T-helper 1 cell treated with Interleukin-12 subunit alpha and Interleukin-12 subunit beta and Interleukin-4 antibody, amounts not matched to agents 30 μg/mL and 1 μg/mL, for 36 hours (primary cell): ENCODE data around the gene CYP26C1.
A peak's percentile ranks its signal among the peaks of the same experiment; 100 is the strongest.

Source experiments
- H3K27ac Mint-ChIP-seq: one replicate; pipeline ENCODE4 v1.8.0; 2021; ENCODE audit warnings: mild to moderate bottlenecking, mixed read lengths
- H3K27me3 Mint-ChIP-seq: one replicate; pipeline ENCODE4 v1.8.0; 2021; ENCODE audit warnings: low read depth, mixed read lengths
- H3K36me3 Mint-ChIP-seq: one replicate; pipeline ENCODE4 v1.8.0; 2021; ENCODE audit warnings: low read depth, mixed read lengths
- H3K4me1 Mint-ChIP-seq: one replicate; pipeline ENCODE4 v1.8.0; 2021; ENCODE audit warnings: low read depth, mixed read lengths
- H3K4me3 Mint-ChIP-seq: one replicate; pipeline ENCODE4 v1.8.0; 2021; ENCODE audit warnings: mild to moderate bottlenecking, moderate library complexity, mixed read lengths
- H3K9me3 Mint-ChIP-seq: one replicate; pipeline ENCODE4 v1.8.0; 2021; ENCODE audit warnings: mixed read lengths

CYP26C1 gene

DNA sequence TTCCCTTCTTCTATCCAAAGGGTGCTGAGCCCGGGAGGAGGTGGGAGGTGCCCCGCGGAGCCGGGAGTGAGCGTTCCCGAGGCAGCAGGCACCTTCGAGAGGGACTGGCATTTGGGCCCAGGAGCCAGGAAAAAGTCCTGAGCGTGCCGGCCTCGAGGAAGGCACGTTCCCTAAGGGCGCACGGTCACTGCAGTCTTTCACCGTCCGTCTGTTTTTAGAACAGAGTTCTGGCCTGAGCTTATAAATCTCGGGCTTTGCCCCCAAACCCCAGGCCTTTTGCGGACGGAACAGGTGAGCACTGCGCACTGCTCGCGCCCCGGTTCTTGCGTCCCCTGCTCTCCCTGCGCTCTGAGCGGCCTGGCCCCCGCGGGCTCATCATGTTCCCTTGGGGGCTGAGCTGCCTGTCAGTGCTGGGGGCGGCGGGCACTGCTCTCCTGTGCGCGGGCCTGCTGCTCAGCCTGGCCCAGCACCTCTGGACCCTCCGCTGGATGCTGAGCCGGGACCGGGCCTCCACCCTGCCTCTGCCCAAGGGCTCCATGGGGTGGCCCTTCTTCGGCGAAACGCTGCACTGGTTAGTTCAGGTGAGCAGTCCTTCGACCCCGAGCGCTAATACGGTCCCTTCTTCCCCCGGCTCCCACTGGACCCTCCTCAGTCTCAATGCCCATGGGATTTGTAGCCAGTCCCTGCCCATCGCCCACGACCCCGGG lies 442 bp downstream of the CYP26C1 start:
- peaks cover 4% of the 10 kb centered on the region for H3K36me3 Mint-ChIP-seq
- peaks cover 51% of the 10 kb centered on the region for H3K27me3 Mint-ChIP-seq
- no peaks in the 10 kb centered on the region for H3K9me3 Mint-ChIP-seq
- H3K4me1 Mint-ChIP-seq: peaks cover 4% of the 10 kb centered on the region
- no peak overlapping the region for H3K27ac Mint-ChIP-seq
- no peak overlapping the region for H3K4me3 Mint-ChIP-seq

DNA sequence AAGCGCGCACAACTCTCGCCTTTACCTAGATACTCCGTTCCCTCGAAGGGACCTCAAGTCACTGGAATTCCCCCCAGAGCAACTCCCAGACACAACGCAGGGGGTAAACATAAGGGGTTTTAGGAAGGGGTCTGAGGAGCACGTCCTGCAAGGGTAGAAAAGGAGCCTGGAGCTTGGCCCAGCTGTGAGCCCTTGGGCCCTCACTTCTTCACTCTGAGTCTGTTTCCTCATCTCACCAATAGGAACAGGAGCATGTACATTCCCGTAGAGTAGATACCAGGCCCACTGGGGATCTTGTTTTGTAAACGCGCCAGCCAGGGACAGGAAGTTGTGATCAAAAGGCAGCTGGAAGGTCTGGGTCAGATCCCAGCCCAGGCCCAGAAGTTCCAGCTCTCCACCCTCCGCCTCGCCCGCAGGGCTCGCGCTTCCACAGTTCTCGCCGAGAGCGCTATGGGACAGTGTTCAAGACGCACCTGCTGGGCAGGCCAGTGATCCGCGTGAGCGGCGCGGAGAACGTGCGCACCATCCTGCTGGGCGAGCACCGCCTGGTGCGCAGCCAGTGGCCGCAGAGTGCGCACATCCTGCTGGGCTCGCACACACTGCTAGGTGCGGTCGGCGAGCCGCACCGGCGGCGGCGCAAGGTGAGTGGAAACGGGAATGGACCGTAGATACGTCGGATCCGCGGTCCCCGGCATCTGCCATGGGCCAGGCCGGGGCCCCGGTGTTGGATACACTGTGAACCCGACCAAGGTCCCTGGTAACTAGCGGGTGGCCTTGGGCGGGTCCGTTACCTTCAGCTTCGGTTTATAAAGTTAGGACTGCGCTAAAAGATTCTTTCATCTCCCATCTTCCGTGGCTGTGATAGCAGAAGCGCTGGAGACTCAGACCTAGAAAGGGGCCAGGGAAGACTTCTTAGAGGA lies 1.3 kb downstream of the CYP26C1 start:
- no peak overlapping the region for H3K27ac Mint-ChIP-seq
- peaks cover 58% of the 10 kb centered on the region for H3K27me3 Mint-ChIP-seq
- peaks cover 4% of the 10 kb centered on the region for H3K36me3 Mint-ChIP-seq
- peaks cover 4% of the 10 kb centered on the region for H3K4me1 Mint-ChIP-seq
- no peaks in the 10 kb centered on the region for H3K9me3 Mint-ChIP-seq
- peak overlapping the region; percentile 67 for H3K4me3 Mint-ChIP-seq

DNA sequence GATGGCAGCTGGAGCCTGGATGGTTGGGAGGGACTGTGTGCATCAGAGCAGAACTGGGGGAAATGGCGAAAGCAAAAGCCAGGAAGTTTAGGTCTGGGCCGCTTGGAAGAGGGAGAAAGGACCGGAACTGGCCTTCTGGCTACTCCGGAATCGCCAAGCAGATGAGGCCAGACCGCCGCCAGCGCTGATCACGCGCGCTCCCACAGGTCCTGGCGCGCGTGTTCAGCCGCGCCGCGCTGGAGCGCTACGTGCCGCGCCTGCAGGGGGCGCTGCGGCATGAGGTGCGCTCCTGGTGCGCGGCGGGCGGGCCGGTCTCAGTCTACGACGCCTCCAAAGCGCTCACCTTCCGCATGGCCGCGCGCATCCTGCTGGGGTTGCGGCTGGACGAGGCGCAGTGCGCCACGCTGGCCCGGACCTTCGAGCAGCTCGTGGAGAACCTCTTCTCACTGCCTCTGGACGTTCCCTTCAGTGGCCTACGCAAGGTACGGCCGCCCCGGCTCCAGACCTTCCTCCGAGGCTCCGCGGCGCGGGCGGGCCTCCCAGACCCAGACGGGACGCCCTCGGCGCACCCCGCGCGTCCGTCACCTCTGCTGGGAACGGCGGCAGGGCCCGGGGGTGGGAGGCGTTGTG lies 2.0 kb downstream of the CYP26C1 start:
- Mint-ChIP-seq H3K36me3 (peaks cover 4% of the 10 kb centered on the region), H3K9me3 (no peaks in the 10 kb centered on the region), H3K27me3 (peaks cover 62% of the 10 kb centered on the region), H3K4me3 (peak overlapping the region; percentile 67), H3K27ac (no peak overlapping the region), H3K4me1 (peaks cover 4% of the 10 kb centered on the region)

DNA sequence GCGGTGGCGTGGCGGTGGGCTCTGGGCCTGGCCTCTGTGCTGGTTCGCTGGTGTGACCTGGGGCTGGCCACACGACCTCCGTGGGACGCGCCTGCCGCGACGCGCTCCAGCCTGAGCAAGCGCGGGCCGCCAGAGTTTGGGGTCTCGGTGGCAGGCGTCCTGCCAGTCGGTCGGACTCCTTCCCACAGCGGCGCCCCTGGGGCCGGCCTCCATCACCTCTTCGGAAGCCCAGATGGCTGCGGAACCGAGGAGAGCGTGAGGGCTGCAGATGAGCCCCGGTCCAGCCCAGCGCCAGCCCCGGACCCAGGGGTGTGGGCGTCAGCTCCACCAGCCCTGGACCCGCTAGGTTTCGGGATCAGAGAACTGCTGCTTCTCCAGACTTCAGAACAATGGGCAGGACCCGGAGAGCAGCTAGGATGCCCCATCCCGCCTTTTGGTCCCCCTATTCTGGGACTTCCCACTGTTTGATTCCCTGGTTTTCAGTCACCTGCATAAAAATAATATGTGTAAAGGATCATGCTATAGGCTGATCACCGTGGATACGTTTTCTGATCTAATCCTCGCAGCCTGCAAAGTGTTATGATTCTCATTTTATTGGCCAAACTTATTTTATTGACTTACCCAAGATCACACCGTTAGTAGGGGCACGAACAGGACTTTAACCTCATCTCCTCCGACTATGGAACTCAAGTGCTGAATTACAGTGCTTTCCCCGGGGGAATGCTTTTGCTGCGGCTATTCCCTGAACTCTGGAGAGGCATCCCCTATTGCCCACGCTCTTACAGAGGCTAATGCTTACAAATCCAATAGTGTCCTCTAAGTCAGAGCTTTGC lies 2.8 kb downstream of the CYP26C1 start:
- peaks cover 68% of the 10 kb centered on the region for H3K27me3 Mint-ChIP-seq

DNA sequence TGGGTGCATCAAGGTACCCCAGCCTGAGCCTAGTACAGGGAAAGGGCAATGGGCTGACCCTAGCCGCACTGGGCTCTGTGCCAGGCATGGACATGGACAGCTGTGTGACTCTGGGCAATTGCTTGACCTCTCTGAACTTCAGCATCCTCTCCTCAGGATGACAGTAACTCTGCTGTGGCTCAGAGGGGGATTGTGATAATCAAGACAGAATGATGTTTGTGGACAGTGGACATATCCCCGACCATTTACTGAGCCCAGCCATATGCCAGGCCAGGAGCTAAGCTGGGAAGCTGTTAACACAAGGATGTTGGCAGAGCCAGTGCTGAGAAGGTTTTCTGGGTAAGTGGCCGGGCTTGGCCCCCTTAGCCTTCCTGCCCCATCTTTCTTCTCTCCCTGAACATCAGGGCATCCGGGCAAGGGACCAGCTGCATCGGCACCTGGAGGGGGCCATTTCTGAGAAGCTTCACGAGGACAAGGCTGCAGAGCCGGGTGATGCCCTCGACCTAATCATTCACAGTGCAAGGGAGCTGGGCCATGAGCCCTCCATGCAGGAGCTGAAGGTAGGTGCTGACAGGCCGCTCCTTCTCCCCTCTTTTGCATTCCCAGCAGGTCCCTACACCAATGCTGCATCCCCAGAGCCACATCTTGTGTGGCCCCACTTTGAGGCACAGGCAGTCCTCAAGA lies 3.5 kb downstream of the CYP26C1 start:
- Mint-ChIP-seq H3K27ac (no peak overlapping the region), H3K36me3 (peaks cover 4% of the 10 kb centered on the region), H3K9me3 (no peaks in the 10 kb centered on the region), H3K4me1 (peaks cover 10% of the 10 kb centered on the region), H3K4me3 (no peak overlapping the region), H3K27me3 (peaks cover 75% of the 10 kb centered on the region)

More for the DNA sequence above, 2.8 kb downstream of the CYP26C1 start:
- Mint-ChIP-seq H3K4me3 (peak overlapping the region; percentile 43), H3K9me3 (no peaks in the 10 kb centered on the region), H3K4me1 (peaks cover 6% of the 10 kb centered on the region), H3K27ac (no peak overlapping the region), H3K36me3 (peaks cover 4% of the 10 kb centered on the region)

DNA sequence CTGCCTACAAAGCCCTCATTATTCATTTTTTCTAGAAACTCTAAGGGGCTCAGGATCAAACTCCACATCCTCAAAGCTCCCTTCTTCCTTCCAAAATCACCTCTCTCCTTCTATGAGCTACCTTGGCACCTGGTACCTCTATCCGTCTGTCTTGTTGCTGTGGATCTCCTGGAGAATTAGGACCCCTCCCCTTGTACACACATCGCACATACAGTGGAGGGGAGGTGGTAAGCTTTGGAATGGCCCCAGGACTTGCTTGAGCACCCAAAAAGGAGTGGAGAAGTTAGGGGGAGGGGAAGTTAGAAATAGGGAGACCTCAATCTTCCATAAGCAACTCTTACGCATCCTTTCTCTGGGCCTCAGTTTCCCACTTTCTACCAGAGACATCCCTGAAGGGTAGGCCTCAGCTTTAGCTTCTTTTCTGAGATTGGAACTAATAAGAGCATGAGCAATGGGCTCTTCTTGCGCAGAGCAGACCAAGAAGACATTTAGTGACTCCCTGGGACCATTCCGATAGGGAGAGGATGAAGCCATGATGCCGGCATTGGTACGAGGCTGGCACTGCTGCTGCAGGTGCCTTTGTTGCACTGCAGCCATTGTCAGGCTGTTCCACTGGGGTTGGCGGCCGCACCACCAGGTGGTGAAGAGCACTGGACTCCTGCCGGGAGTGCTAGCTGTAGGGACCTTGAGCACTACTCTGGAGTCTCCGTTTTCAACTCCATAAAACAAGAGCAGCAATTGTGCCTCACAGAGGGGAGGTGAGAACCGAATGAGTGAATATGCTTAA lies 4.5 kb downstream of the CYP26C1 start:
- no peak overlapping the region for H3K27ac Mint-ChIP-seq
- H3K9me3 Mint-ChIP-seq: no peaks in the 10 kb centered on the region
- peaks cover 10% of the 10 kb centered on the region for H3K4me1 Mint-ChIP-seq
- peaks cover under 1% of the 10 kb centered on the region for H3K36me3 Mint-ChIP-seq
- H3K4me3 Mint-ChIP-seq: no peak overlapping the region
- peaks cover 78% of the 10 kb centered on the region for H3K27me3 Mint-ChIP-seq

DNA sequence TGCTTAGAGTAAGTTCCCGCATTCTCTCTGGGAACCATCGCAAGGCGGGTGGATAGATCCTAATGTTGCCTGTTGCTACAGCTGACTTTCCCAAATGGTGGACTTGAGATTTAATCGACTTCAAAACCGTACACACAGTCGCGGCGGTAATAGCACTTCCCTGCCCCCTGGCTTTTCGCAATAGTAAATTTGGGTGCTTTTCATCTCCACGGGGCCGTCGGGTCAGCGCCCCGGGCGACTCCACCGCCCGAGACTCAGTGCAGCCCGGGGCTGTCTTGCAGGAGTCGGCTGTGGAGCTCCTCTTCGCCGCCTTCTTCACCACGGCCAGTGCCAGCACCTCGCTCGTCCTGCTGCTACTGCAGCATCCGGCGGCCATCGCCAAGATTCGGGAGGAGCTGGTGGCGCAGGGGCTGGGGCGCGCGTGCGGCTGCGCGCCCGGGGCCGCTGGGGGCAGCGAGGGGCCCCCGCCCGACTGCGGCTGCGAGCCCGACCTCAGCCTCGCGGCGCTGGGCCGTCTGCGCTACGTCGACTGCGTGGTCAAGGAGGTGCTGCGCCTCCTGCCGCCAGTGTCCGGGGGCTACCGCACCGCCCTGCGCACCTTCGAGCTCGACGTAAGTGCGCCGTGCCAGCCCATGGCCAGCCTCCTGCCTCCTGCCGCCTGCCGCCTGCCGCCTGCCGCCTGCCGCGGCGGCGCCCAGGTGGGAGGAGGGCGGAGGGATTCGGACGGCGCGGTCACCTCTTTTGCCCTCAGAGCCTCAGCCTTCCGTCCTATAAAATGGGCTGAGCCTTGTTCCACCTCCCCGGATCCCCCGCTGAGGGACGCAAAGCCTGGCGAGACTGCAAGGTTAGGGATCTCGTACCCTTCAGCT lies 5.3 kb downstream of the CYP26C1 start:
- H3K4me3 Mint-ChIP-seq: no peak overlapping the region
- peaks cover 10% of the 10 kb centered on the region for H3K4me1 Mint-ChIP-seq
- no peaks in the 10 kb centered on the region for H3K36me3 Mint-ChIP-seq
- H3K9me3 Mint-ChIP-seq: no peaks in the 10 kb centered on the region
- peaks cover 82% of the 10 kb centered on the region for H3K27me3 Mint-ChIP-seq
- no peak overlapping the region for H3K27ac Mint-ChIP-seq

DNA sequence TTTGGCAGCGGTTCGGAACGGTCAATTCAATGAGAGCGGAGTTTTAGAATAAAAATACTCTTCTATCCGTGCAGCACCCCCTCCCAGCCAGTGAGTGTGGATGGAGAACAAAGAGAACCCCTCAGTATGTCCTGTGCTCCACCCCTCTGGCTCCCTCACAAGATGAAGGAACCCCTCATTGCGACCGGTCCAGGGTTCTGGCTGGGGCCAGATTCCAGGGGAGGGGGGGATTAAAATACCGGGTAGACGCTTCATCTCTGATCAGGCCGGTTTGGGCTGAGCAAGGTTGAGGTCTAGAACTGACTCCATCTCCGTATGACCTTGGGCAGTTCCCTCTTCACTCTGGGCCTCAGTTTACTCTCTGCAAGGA lies 5.9 kb downstream of the CYP26C1 start:
- peaks cover 85% of the 10 kb centered on the region for H3K27me3 Mint-ChIP-seq
- H3K9me3 Mint-ChIP-seq: no peaks in the 10 kb centered on the region
- peaks cover 10% of the 10 kb centered on the region for H3K4me1 Mint-ChIP-seq
- no peak overlapping the region for H3K27ac Mint-ChIP-seq
- no peak overlapping the region for H3K4me3 Mint-ChIP-seq
- no peaks in the 10 kb centered on the region for H3K36me3 Mint-ChIP-seq

DNA sequence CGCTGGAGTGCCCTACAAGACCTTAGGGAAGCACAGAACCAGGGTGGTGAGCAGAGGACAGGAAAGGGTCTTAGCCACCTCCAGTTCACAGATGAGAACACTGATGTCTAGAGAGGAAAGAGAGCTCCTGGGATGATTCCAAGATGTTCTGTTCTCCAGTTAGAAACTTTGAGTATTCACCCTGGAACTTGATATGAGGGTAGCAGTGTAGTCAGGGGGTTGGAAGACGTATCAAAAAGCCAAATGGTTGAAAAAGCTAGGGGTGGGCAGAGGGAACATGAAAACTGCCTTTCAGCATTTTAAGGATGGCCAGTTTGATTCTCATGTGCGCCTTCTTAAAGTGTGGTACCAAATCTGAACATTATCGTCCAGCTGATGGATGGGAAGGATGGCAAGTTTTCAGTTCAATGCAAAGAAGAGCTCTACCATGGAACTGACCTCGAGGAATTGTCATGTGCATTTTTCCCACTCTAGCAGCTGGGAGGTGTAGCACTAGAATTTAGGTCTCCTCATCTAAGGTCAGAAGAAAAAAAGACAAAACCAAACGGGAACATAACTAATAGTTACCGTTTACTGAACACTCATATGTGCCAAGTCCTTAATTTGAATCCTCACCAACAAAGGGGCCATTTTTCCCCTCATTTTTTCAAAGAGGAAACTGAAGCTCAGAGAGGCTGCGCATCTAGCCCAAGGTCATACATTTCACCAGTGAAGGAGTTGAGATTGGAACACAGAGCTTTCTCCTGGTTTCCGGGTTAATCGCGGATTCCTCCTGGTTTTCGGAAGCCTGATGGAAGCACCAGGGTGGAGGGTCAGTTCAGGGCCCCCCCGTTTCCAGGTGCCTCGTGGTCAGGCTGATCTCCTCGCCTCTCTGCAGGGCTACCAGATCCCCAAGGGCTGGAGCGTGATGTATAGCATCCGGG lies 7.1 kb downstream of the CYP26C1 start:
- no peaks in the 10 kb centered on the region for H3K36me3 Mint-ChIP-seq
- H3K4me1 Mint-ChIP-seq: peaks cover 10% of the 10 kb centered on the region
- no peak overlapping the region for H3K4me3 Mint-ChIP-seq
- no peak overlapping the region for H3K27ac Mint-ChIP-seq
- H3K9me3 Mint-ChIP-seq: no peaks in the 10 kb centered on the region
- peaks cover 87% of the 10 kb centered on the region for H3K27me3 Mint-ChIP-seq

DNA sequence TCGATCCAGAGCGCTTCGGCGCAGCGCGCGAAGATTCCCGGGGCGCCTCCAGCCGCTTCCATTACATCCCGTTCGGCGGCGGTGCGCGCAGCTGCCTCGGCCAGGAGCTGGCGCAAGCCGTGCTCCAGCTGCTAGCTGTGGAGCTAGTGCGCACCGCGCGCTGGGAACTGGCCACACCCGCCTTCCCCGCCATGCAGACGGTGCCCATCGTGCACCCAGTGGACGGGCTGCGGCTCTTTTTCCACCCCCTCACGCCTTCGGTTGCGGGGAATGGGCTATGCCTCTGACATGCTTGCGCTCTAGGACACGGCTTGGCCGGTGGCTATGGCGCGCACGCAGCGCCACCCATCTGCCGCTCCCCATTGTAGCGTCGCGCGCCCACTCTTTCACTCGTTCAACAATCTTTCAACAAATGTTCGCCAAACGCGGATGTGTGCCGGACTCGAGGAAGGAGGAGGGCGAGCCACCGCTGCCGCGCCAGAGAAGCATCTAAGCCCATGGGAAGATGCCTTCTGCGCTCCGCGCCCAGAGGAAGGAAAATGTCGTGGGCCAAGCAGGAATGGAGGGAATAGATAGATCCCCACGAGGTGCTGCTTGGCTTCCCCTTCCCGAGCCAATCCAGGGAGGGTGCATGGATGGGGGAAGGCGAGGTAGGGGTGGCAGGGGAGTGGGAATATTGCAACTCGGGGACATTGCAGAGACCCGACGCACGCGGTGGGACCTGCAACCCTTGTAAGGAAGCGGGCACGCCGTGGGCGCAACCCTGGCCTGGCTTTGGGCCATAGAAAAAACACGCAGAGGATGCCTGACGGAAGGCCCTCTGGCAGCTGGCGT lies 8.0 kb downstream of the CYP26C1 start:
- no peaks in the 10 kb centered on the region for H3K36me3 Mint-ChIP-seq
- H3K27ac Mint-ChIP-seq: no peak overlapping the region
- no peaks in the 10 kb centered on the region for H3K9me3 Mint-ChIP-seq
- no peak overlapping the region for H3K4me3 Mint-ChIP-seq
- peaks cover 90% of the 10 kb centered on the region for H3K27me3 Mint-ChIP-seq
- peaks cover 10% of the 10 kb centered on the region for H3K4me1 Mint-ChIP-seq

DNA sequence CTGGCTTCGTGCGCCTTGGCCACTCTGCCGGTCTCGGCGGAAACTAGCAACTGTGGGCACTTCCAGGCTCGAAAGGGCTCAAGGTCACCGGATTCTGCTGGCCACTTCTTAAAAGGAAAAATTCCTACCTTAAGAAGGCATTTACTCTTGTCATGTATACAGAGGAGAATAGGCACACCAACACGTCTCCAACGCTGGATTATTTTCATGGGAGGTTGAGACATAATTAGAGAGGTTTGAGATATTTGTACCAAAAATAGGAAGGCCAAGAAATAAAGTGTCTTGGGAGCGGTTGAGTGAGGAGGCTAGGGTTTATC lies 8.6 kb downstream of the CYP26C1 start:
- H3K4me1 Mint-ChIP-seq: peaks cover 9% of the 10 kb centered on the region
- H3K4me3 Mint-ChIP-seq: no peak overlapping the region
- H3K27me3 Mint-ChIP-seq: peaks cover 85% of the 10 kb centered on the region
- no peaks in the 10 kb centered on the region for H3K36me3 Mint-ChIP-seq
- no peak overlapping the region for H3K27ac Mint-ChIP-seq
- no peaks in the 10 kb centered on the region for H3K9me3 Mint-ChIP-seq
